ENCODE data around the gene MRO.
"Not testable (repeated sequence)": the region's sequence is repeated elsewhere in the genome, so short reads cannot be mapped to it uniquely, and the experiment has no call there.

Gene MRO

GRCh38 chr18:50819728-50820378 is at the start of gene MRO:
Gene MRO (minus strand): TSS chr18:50820016. CDS start chr18:50809400, 10,616 bp downstream.
- DNase-seq, result peak; percentile 18

DNA sequence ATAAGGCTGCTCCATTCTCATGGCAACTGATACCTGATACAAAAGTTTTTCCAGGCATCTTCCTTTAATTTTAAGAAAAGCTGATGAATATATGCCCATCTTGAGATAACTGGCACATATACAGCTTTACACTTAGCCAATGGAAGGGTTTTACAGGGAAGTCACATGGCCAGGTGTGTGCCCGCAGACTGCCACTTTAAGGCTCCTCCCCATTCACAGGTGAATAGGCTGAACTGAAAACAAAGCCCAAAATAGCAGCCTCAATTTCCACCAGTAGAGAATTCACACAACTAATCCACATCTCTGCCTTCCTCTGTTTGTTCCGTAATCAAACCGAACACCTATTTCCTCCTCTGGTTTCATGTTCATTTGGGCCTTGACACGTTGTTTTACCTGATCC is 49.3 kb upstream of the MRO start:
- no peak for DNase-seq

DNA sequence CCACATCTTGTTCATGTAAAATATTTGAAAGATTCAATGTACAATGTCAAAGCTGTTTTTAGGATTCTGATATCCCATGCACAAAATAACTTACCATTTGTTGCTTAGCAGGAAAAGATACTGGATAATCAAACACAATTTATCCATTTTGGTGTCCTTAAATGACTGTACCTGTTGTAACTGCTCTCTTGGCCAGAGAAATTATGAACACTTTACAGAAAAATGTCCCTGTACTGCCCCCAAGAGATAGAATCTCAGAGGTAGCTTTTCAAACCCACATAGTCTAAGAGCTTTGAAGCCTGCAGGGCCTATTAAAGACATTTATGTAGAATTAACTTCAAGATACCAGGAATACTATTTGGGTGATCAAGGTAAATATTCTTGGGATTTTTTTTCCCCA is 46.9 kb upstream of the MRO start:
- no peak for DNase-seq

DNA sequence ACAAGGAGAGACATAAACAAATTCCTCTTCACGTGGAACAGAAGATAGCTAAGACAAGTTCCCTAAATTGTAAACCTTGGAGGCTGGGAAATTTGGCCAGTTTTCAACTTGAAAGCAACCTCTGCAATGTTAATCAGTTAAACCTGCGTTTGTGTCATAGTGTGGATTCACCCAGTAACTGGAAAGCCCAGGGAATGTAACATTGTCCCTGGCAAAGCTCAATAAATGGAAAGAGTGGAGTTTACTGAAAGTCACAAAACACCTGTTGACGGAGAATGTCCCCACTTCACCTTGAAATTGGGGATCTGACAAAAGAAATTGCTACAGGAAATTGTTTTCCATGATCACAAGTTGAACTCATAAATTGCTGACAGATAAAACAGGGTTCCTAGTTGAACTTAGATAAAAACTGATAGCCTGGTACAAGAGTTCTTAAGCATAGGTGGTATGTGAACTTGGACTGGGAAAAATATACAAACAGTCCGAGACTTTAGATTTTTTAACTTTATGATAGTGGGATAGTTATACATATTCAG is 44.1 kb upstream of the MRO start:
- DNase-seq, result no peak

DNA sequence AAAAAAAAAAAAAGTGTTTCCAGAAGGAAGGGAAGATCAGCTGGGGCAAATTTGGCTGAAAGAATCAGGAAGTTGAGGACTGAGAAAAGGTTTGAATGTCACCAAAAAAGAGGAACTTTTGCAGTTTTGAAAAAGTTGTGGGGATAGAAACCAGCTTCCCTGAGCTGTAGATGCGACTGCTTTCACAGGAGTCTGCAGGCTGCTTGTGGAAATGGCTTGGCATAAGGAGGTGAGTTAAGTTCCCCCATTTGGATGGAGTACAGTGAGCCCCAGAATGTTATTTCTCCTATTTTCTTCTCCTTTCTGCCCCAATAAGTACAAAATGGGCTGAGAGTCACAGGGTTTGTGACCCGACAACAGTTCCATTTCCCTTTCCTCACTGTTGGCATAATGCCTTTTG is 42.6 kb upstream of the MRO start:
- DNase-seq, result no peak

GRCh38 chr18:50861617-50862016 is 41.8 kb upstream of the MRO start:
- no peak for DNase-seq

DNA sequence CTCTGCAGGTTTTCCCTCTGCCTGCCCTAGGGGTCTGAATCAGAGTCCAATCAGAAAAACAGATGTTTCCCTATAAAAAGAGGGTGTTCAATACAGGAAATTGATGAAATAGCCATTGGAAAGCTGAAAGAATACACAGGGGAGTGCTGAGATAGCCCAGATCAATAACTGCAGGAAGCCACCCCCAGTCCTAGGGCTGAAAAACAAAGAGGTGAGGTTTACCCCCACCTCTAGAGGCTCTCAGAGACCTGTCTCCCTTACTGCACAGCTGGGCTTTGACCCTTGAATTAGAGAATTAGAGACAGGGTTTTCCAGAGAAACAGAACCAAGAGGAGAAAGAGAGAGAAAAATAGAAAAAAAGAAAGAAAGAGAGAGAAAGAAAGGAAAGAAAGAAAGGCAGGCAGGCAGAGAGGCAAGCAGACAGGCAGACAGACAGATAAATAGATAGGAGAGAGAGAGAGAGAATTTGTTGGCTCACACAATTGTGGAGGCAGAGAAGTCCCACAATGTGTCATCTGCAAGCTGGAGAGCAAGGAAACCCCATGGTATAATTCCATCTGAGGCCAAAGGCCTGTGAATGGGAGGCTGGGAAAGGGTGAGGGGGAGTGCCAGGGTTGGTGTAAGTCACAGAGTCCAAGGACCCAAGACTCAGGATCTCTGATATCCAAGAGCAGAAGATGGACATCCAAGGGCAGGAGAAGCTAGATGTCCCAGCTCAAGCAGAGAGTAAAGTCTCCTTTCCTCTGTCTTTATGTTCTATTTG is 40.2 kb upstream of the MRO start:
- no peak for DNase-seq

GRCh38 chr18:50857694-50858093 is 37.9 kb upstream of the MRO start:
- no peak for DNase-seq

DNA sequence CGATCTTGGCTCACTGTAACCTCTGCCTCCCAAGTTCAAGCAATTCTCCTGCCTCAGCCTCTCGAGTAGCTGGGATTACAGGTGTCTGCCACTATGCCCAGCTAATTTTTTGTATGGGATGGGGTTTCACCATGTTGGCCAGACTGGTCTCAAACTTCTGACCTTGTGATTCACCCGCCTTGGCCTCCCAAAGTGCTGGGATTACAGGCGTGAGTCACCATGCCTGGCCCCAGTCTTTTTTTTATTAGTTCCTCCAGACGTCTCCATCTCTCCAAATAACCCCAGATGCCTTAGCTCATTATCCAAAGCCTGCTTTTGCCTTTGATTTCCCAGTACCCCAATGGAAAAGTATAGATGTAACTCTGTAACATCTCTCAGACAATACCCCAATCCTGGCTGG is 37.4 kb upstream of the MRO start:
- not testable (repeated sequence) for DNase-seq

- DNase-seq, result no peak
These were observed 36.4 kb upstream of the MRO start for GRCh38 chr18:50855976-50856757.

GRCh38 chr18:50853863-50854271 is 34.1 kb upstream of the MRO start:
- DNase-seq, result peak; percentile 7

GRCh38 chr18:50850307-50851065 is 30.7 kb upstream of the MRO start:
- no peak for DNase-seq

DNA sequence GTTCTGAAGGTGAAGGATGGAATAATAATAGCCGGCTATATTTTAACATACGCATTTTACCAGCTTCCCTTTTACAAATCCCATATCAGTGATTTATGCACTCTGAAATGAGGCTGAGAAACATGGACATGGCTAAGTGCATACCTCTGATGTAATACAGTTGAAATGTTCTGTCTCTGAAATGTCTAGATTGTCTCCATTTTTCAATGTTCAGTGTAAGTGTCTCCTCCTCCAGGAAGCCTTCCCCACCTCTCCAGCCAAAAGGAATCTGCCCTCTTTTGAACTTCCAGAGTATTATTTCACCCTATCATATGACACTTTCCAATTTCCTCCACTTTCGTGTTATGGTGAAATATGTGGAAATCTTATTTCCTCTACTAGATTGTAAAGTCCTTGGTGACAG is 29.6 kb upstream of the MRO start:
- peak; percentile 30 for DNase-seq

DNA sequence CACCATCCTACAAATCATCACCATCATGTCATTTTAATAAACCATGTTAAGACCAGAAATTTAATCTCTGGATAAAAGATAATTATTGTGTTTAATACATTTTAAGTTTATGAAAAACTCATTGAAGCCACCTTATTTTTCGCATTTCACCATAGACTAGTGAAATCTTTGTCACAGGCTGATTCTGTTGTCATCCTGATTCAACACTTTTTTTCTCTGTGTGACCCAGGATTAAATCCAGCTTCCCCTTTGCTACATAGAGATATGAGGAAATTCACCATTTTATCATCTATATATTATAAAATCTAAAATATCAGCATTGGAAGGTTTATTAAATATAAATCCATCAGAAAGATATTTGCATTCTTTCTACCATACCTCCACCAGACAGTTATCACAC is 29.2 kb upstream of the MRO start:
- no peak for DNase-seq

- DNase-seq, result peak; percentile 11
These were observed 28.3 kb upstream of the MRO start for GRCh38 chr18:50848061-50848551.

- peak; percentile 37 for DNase-seq
These were observed 27.4 kb upstream of the MRO start for GRCh38 chr18:50847192-50847591.

- no peak for DNase-seq
These were observed 25.1 kb upstream of the MRO start for GRCh38 chr18:50844960-50845359.

DNA sequence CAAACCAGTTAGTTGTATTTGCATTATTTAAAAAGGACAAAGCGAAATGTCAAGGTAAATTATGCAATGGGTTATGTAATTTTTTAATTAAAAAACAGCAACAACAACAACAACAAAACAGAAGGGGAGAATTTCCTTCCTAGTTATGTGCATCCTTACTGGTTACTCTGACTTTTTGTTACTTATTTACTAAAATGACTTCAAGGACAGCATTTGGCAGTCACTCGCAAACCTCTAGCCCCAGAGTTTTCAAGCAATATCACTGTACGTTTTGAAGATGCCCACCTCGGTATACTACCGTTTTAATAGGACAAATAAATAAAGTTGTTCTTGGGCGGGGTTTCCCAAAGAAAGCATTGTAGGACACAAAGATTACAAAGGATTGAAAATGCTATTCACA is 24.7 kb upstream of the MRO start:
- no peak for DNase-seq

DNA sequence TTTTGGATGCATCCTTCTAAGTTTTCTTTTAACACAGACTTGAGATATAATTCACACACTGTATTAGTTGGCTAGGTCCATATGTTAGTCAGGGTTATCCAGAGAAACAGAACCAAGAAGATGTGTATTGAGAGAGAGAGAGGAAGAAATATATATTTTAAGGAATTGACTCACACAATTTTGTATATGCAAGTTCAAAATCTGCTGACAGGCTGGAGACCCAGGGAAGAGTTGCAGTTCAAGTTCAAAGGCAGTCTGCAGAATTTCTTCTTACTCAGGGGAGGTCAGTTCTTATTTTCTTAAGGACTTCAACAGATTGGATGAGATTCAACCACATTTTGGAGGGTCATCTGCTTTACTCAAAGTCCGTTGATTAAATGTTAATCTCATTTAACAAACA is 23.0 kb upstream of the MRO start:
- no peak for DNase-seq

DNA sequence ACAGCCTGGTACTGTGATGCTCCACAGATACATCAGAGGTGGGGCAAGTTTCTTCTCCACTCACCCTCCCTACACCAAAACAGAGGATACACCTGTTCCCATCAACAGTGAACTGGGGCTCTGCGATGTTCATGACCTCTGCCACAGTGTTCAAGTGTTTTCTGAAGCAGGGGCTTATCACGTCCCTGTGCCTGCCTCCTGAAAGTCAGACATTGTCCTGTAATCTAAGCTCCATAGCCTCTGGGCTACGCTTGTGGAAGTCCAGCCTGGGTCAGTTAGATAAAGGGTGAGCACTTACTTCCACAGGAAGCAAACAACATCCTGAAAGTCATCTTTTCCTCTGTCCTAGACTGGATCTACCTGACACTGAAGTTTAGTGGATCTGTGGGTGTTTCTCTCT is 20.2 kb upstream of the MRO start:
- no peak for DNase-seq

DNA sequence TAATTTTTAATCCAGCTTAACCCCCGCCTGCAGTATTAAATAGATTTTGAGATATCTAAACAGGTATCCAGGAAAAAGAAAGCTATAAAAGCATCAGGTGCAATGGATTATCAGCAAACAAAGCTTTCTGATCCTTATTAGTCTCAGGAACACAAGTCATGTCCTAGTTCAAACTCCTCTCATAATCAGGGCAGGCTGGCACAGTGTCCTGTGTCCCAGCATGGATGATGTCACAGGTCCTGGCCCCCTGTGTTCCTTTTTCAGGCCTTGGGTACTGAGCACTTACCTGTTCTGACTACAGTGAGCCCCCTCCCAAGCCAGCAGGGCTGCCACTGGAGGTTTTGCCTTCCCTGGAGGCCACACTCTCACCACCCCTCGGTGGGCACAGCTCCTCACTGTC is 19.5 kb upstream of the MRO start:
- DNase-seq, result no peak

DNA sequence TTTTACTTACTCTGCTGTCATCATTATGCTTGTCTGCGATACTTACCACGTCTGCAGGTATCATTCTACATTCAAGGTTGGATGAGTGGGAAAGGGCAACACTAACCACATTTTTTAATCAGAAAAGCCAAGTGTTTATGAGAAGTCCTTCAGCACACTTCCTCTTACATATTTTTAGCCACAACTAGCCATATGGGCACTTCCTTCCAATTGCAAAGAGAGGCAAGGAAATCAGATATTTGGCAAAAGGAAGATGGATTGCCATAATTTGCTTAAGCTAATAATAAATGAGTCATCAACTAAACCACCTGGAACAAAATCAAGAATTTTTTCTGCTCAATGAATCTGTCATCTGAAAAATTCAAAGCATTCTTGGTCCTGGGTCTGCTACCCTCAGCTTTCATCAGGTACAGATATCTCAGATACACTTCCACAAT is 16.7 kb upstream of the MRO start:
- DNase-seq, result peak; percentile 58

GRCh38 chr18:50833496-50833895 is 13.7 kb upstream of the MRO start:
- not testable (repeated sequence) for DNase-seq

Measured in NCI-H226 (cell line).